T-helper 1 cell (primary cell): ENCODE results near the gene DEGS1.

Experiments
- DNase-seq, 5 donors: peaks; one replicate each; pipeline ENCODE4 v3.0.0-alpha.2; 2012 to 2020

Gene DEGS1

GRCh38 chr1:224216382-224216781 lies 33.3 kb downstream of the DEGS1 start:
- no peak for DNase-seq

- no peak for DNase-seq
Measured at GRCh38 chr1:224217655-224218623, 34.9 kb downstream of the DEGS1 start.

- DNase-seq = no peak
Measured at GRCh38 chr1:224219011-224219611, 36.1 kb downstream of the DEGS1 start.

- DNase-seq = no peak
Measured at GRCh38 chr1:224219612-224220059, 36.6 kb downstream of the DEGS1 start.

- no peak for DNase-seq
Measured at GRCh38 chr1:224223819-224224714, 41.0 kb downstream of the DEGS1 start.

- DNase-seq = no peak
Measured at GRCh38 chr1:224226849-224227502, 43.9 kb downstream of the DEGS1 start.

GRCh38 chr1:224234017-224234416 lies 51.0 kb downstream of the DEGS1 start:
- no peak for DNase-seq

GRCh38 chr1:224235813-224236493 lies 52.9 kb downstream of the DEGS1 start:
- no peak for DNase-seq

GRCh38 chr1:224237119-224237881 lies 54.3 kb downstream of the DEGS1 start:
- no peak for DNase-seq

GRCh38 chr1:224238212-224238611 lies 55.2 kb downstream of the DEGS1 start:
- DNase-seq = no peak

GRCh38 chr1:224238756-224239155 lies 55.7 kb downstream of the DEGS1 start:
- no peak for DNase-seq
